Spleen (tissue), 7 donors: ENCODE measurements around the gene YIPF1.

Source experiments
- CTCF ChIP-seq, 11 experiments: fragments of 200-600 bp in 7 of 11; fragments of 450-650 bp in 4 of 11; sonication (generic) in 4 of 11; IDR thresholded peaks in 8 of 11; conservative IDR thresholded peaks in 3 of 11; 1 replicate in 7 of 11; 2 replicates in 4 of 11; pipeline versions ENCODE4 v1.4.0 to v1.8.0; 2016 to 2021; ENCODE audit warnings: antibody characterized with exemption in 11 of 11, inconsistent platforms in 4 of 11, mild to moderate bottlenecking in 1 of 11
- POLR2AphosphoS5 ChIP-seq, 3 donors: sonication (generic); formaldehyde crosslinking; IDR thresholded peaks; one replicate each; pipeline ENCODE4 v1.5.1; 2017; ENCODE audit warnings: antibody characterized with exemption in 3 of 3
- donor health status: DM: no; HTN: no; CAD: no; lungs with moderate emphysema.
- donor health status: DM: no; HTN: no; CAD: no.
- donor health status: DM: no; HTN: no; CAD: no.

GRCh38 chr1:53888681-53889080, 916 bp downstream of the YIPF1 start:
- TF ChIP-seq POLR2AphosphoS5 (IDR thresholded peaks at IDR 0.05): no peak
- TF ChIP-seq CTCF (IDR thresholded peaks at IDR 0.05 in 8 of 11, conservative IDR thresholded peaks at IDR 0.05 in 3 of 11): no peak
